Vagina (tissue), 2 donors: Measurements from ENCODE around the gene DYDC1.

Source experiments
- CTCF ChIP-seq, 3 experiments: fragments of 450-650 bp in 2 of 3; fragments of 200-600 bp in 1 of 3; sonication (generic) in 1 of 3; IDR thresholded peaks; one replicate each; pipeline ENCODE4 v1.5.1; 2017 to 2019; ENCODE audit warnings: antibody characterized with exemption in 3 of 3, mild to moderate bottlenecking in 2 of 3, moderate library complexity in 2 of 3
- POLR2AphosphoS5 ChIP-seq, 2 donors: sonication (generic); formaldehyde crosslinking; IDR thresholded peaks; one replicate each; pipeline ENCODE4 v1.9.0; 2017; ENCODE audit warnings: antibody characterized with exemption in 2 of 2, mild to moderate bottlenecking in 2 of 2, low read depth in 1 of 2; ENCODE audit not compliant: insufficient read depth in 1 of 2

- TF ChIP-seq CTCF (IDR thresholded peaks at IDR 0.05) (no peak), POLR2AphosphoS5 (IDR thresholded peaks at IDR 0.05; ENCODE audit: insufficient read depth in 1 of 2, low read depth in 1 of 2) (no peak)
Observed at GRCh38 chr10:80356563-80356988, at the start of gene DYDC1, which contains the start of gene DYDC2.
